ENCODE results near the gene ETFBKMT. TPM values are rescaled to one million over a fixed set of nuclear protein-coding genes. Genes with fewer than 3 reads are reported as not detected.

Gene ETFBKMT
- total and polyA plus RNA-seq, 2 of the 4 experiments (the other 2 are of a cell fraction): 1.2 to 2.5 TPM

- Histone ChIP-seq H3K36me3 (ENCODE audit: control insufficient read depth, insufficient read depth, low read length) (no peaks in the 10 kb centered on the region), H3K4me1 (ENCODE audit: control insufficient read depth, insufficient read depth, low read length) (no peaks in the 10 kb centered on the region), H3K23ac (ENCODE audit: low read depth, low read length) (no peak overlapping the region), H2BK15ac (ENCODE audit: low read depth, low read length) (no peak overlapping the region), H3K4me2 (ENCODE audit: low read depth, low read length) (no peak overlapping the region), H3K56ac (ENCODE audit: extremely low read depth, insufficient read depth, low read length) (no peak overlapping the region), H3K9me1 (ENCODE audit: insufficient read depth, low read length) (no peaks in the 10 kb centered on the region), H2AFZ (replicated peaks; ENCODE audit: low read length, poor library complexity) (no peak overlapping the region), H3K9me3 (ENCODE audit: control insufficient read depth, insufficient read depth, low read length) (no peaks in the 10 kb centered on the region), H2BK5ac (ENCODE audit: low read depth, low read length, poor library complexity, severe bottlenecking) (no peak overlapping the region), H4K5ac (ENCODE audit: low read depth, low read length) (no peak overlapping the region), H3K4ac (ENCODE audit: low read depth, low read length) (no peak overlapping the region), H4K20me1 (ENCODE audit: insufficient read depth, low read length) (no peaks in the 10 kb centered on the region), H3K27me3 (ENCODE audit: control insufficient read depth, insufficient read depth, low read length) (peaks cover 7% of the 10 kb centered on the region), H3K18ac (ENCODE audit: low read depth, low read length) (no peak overlapping the region), H2AK5ac (ENCODE audit: low read depth, low read length) (no peak overlapping the region), H2BK20ac (ENCODE audit: low read depth, low read length) (no peak overlapping the region), H4K8ac (ENCODE audit: low read depth in 2 of 2, low read length in 2 of 2) (no peak overlapping the region), H3K9ac (ENCODE audit: low read depth, low read length) (no peak overlapping the region), H2BK120ac (ENCODE audit: low read depth, low read length) (no peak overlapping the region), H3K79me1 (ENCODE audit: low read depth in 1 of 2, low read length in 2 of 2) (no peaks in the 10 kb centered on the region), H3K27ac (ENCODE audit: insufficient read depth, low read length) (no peak overlapping the region), H4K91ac (ENCODE audit: insufficient read depth, low read depth, low read length) (no peak overlapping the region), H3K14ac (replicated peaks; ENCODE audit: low read depth, low read length) (no peak overlapping the region), H3K4me3 (ENCODE audit: insufficient read depth, low read depth, low read length) (no peak overlapping the region), H2AK9ac (replicated peaks; ENCODE audit: low read depth, low read length, poor library complexity) (no peak overlapping the region)
- intact Hi-C loops (cut with micrococcal nuclease): no loop called here
- dilution Hi-C loops (cut with HindIII; ENCODE audit: low sequenced_read_pairs, unreplicated experiment): no loop called here
- in situ Hi-C loops (cut with MboI; ENCODE audit: low sequenced_read_pairs): no loop called here
- BruUV-seq (replicated peaks): no TSS peak
- no CpG with 5 or more reads among the region's 5 CpGs for WGBS, 2 experiments (ENCODE audit: extremely low coverage in 2 of 2, insufficient read length in 1 of 2)
- ChIA-PET POLR2A (ENCODE audit: unreplicated experiment) (no interaction called here), CTCF (no interaction called here)
- DNase-seq: no peak
- TF ChIP-seq SMC3 (IDR thresholded peaks at IDR 0.05; ENCODE audit: low read depth, low read length) (no peak), MAFK (IDR thresholded peaks at IDR 0.05; ENCODE audit: low read depth, low read length) (no peak), CTCF (conservative IDR thresholded peaks at IDR 0.05; ENCODE audit: low read depth, low read length) (no peak), USF2 (IDR thresholded peaks at IDR 0.05; ENCODE audit: low read depth, low read length) (no peak), BHLHE40 (IDR thresholded peaks at IDR 0.05; ENCODE audit: low read depth, low read length) (no peak), POLR2A (IDR thresholded peaks at IDR 0.05; ENCODE audit: low read depth, low read length) (no peak), MAZ (IDR thresholded peaks at IDR 0.05; ENCODE audit: borderline replicate concordance, low read depth, low read length) (no peak), MXI1 (IDR thresholded peaks at IDR 0.05; ENCODE audit: borderline replicate concordance, low read depth, low read length) (no peak), FOS (IDR thresholded peaks at IDR 0.05; ENCODE audit: low read depth, low read length) (no peak), RCOR1 (IDR thresholded peaks at IDR 0.05; ENCODE audit: insufficient replicate concordance, low read length) (no peak), NFE2L2 (IDR thresholded peaks at IDR 0.05; ENCODE audit: low read depth, low read length) (no peak), RAD21 (IDR thresholded peaks at IDR 0.05; ENCODE audit: low read length) (no peak), RFX5 (IDR thresholded peaks at IDR 0.05; ENCODE audit: low read depth, low read length) (no peak), CEBPB (IDR thresholded peaks at IDR 0.05; ENCODE audit: low read depth, low read length) (no peak)
- TF ChIP-seq, protein P1, sequence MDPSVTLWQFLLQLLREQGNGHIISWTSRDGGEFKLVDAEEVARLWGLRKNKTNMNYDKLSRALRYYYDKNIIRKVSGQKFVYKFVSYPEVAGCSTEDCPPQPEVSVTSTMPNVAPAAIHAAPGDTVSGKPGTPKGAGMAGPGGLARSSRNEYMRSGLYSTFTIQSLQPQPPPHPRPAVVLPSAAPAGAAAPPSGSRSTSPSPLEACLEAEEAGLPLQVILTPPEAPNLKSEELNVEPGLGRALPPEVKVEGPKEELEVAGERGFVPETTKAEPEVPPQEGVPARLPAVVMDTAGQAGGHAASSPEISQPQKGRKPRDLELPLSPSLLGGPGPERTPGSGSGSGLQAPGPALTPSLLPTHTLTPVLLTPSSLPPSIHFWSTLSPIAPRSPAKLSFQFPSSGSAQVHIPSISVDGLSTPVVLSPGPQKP (IDR thresholded peaks at IDR 0.05; ENCODE audit: borderline replicate concordance, low read depth, low read length): no peak
- ATAC-seq (ENCODE audit: low read depth): no peak
Observed at GRCh38 chr12:31645924-31646323, 13.6 kb upstream of the ETFBKMT start.
